ENCODE data around the gene CAMTA1.
"Not testable (repeated sequence)": the region's sequence is repeated elsewhere in the genome, so short reads cannot be mapped to it uniquely, and the experiment has no call there.

DNA sequence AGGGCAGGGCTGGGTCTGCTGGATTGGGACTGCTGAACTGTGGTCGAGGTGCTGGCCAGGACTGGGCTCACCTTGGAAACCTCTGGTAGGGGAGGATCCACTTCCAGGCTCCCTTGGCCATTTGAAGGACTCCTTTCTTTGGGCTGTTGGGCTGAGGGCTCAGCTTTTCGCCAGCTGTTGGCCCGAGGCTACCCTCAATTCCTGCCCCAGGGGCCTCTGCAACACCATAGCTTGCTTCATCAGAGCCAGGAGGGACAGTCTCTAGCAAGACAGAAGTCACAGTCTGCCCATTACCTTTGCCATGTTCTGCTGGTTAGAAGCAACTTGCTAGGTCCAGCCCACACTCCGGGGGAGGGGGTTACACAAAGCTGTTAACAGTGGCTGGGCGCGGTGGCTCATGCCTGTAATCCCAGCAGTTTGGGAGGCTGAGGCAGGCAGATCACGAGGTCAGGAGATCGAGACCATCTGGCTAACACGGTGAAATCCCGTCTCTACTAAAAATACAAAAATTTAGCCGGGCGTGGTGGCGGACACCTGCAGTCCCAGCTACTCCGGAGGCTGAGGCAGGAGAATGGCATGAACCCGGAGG is 25.0 kb downstream of the CAMTA1 start:
- TF ChIP-seq, protein P1, sequence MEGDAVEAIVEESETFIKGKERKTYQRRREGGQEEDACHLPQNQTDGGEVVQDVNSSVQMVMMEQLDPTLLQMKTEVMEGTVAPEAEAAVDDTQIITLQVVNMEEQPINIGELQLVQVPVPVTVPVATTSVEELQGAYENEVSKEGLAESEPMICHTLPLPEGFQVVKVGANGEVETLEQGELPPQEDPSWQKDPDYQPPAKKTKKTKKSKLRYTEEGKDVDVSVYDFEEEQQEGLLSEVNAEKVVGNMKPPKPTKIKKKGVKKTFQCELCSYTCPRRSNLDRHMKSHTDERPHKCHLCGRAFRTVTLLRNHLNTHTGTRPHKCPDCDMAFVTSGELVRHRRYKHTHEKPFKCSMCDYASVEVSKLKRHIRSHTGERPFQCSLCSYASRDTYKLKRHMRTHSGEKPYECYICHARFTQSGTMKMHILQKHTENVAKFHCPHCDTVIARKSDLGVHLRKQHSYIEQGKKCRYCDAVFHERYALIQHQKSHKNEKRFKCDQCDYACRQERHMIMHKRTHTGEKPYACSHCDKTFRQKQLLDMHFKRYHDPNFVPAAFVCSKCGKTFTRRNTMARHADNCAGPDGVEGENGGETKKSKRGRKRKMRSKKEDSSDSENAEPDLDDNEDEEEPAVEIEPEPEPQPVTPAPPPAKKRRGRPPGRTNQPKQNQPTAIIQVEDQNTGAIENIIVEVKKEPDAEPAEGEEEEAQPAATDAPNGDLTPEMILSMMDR (IDR thresholded peaks at IDR 0.05; ENCODE audit: insufficient read depth, low read length, poor library complexity, severe bottlenecking) = not testable (repeated sequence)
- not testable (repeated sequence) for TF ChIP-seq EZH2phosphoT487 (conservative IDR thresholded peaks at IDR 0.05; ENCODE audit: low read length)

All from SU-DHL-6 (cell line).